SK-N-MC (cell line): ENCODE data around the gene CPB1.
A peak's percentile ranks its signal among the peaks of the same experiment; 100 is the strongest.

Source experiments
- DNase-seq: peaks from one replicate; pipeline ENCODE4 v3.0.0-alpha.2; 2011; ENCODE audit warnings: low read depth, low spot score
- H3K27ac ChIP-seq: fragments of 200-600 bp; sonication (generic); 2 replicates; pipeline ENCODE4 v1.5.1; 2016; ENCODE audit warnings: mixed run types
- H3K36me3 ChIP-seq: fragments of 200-600 bp; sonication (generic); 2 replicates; pipeline ENCODE4 v1.6.1; 2017; ENCODE audit warnings: antibody characterized with exemption, low read length, mixed read lengths; ENCODE audit not compliant: insufficient read depth
- H3K4me3 ChIP-seq: fragments of 200-600 bp; sonication (generic); 2 replicates; pipeline ENCODE4 v1.5.1; 2016
- H3K9ac ChIP-seq: fragments of 200-600 bp; sonication (generic); 2 replicates; pipeline ENCODE4 v1.8.0; 2017; ENCODE audit warnings: mixed run types, mixed read lengths; ENCODE audit not compliant: insufficient read length
- H3K9me3 ChIP-seq: fragments of 200-600 bp; sonication (generic); 2 replicates; pipeline ENCODE4 v1.6.1; 2017; ENCODE audit warnings: low read depth, mild to moderate bottlenecking, antibody characterized with exemption, low read length, moderate library complexity, mixed read lengths
- EZH2 ChIP-seq: fragments of 200-600 bp; sonication (generic); IDR thresholded peaks from one replicate; pipeline ENCODE4 v1.6.1; 2017; ENCODE audit warnings: antibody characterized with exemption
- FOXP2 ChIP-seq: optimal IDR thresholded peaks from 2 replicates; pipeline ENCODE3; 2011; ENCODE audit warnings: mild to moderate bottlenecking, moderate library complexity; ENCODE audit not compliant: insufficient read depth; ENCODE audit errors: extremely low read length, control extremely low read depth
- POLR2AphosphoS5 ChIP-seq: IDR thresholded peaks from 2 replicates; pipeline ENCODE4 v1.6.1; 2012; ENCODE audit warnings: mild to moderate bottlenecking, low read depth, low read length, borderline replicate concordance

Gene CPB1

GRCh38 chr3:148882288-148882687, 54.7 kb downstream of the CPB1 start:
- H3K36me3 ChIP-seq: no peaks in the 10 kb centered on the region
- no peak for DNase-seq
- no peak overlapping the region for H3K27ac ChIP-seq
- H3K9me3 ChIP-seq: no peaks in the 10 kb centered on the region
- H3K4me3 ChIP-seq: no peak overlapping the region
- TF ChIP-seq POLR2AphosphoS5: no peak
- TF ChIP-seq EZH2: no peak
- TF ChIP-seq FOXP2: no peak
- H3K9ac ChIP-seq: no peak overlapping the region

GRCh38 chr3:148883163-148883562, 55.6 kb downstream of the CPB1 start:
- no peak overlapping the region for H3K27ac ChIP-seq
- H3K9ac ChIP-seq: no peak overlapping the region
- DNase-seq: no peak
- H3K36me3 ChIP-seq: no peaks in the 10 kb centered on the region
- H3K4me3 ChIP-seq: no peak overlapping the region
- no peak for TF ChIP-seq FOXP2
- TF ChIP-seq EZH2: no peak
- no peak for TF ChIP-seq POLR2AphosphoS5
- no peaks in the 10 kb centered on the region for H3K9me3 ChIP-seq

- H3K9me3 ChIP-seq: no peaks in the 10 kb centered on the region
- no peak for DNase-seq
- no peaks in the 10 kb centered on the region for H3K36me3 ChIP-seq
- no peak overlapping the region for H3K4me3 ChIP-seq
- no peak overlapping the region for H3K27ac ChIP-seq
- H3K9ac ChIP-seq: no peak overlapping the region
- TF ChIP-seq EZH2 (no peak), FOXP2 (no peak), POLR2AphosphoS5 (no peak)
Observed at GRCh38 chr3:148884261-148884660, 56.6 kb downstream of the CPB1 start.

GRCh38 chr3:148889828-148890227, 62.2 kb downstream of the CPB1 start:
- DNase-seq: peak; percentile 95
- TF ChIP-seq EZH2 (no peak), POLR2AphosphoS5 (peak; percentile 13; the same call in 1 of the 2 replicates), FOXP2 (no peak)
- Histone ChIP-seq H3K4me3 (peak overlapping the region; percentile 23), H3K9ac (peak overlapping the region; percentile 65), H3K27ac (peak overlapping the region; percentile 96), H3K36me3 (no peaks in the 10 kb centered on the region), H3K9me3 (0 out of 2 replicates have a peak, but pooled peaks cover 2% of the 10 kb centered on the region)

- Histone ChIP-seq H3K36me3 (no peaks in the 10 kb centered on the region), H3K4me3 (no peak overlapping the region), H3K9me3 (0 out of 2 replicates have a peak, but pooled peaks cover 2% of the 10 kb centered on the region), H3K27ac (no peak overlapping the region), H3K9ac (no peak overlapping the region)
- TF ChIP-seq EZH2 (no peak), POLR2AphosphoS5 (no peak), FOXP2 (no peak)
- no peak for DNase-seq
Observed at GRCh38 chr3:148896062-148896461, 68.5 kb downstream of the CPB1 start.

GRCh38 chr3:148901987-148902791, 74.6 kb downstream of the CPB1 start:
- peak overlapping the region; percentile 73 for H3K4me3 ChIP-seq
- peak; percentile 70 for DNase-seq
- no peaks in the 10 kb centered on the region for H3K9me3 ChIP-seq
- H3K9ac ChIP-seq: peak overlapping the region; percentile 84
- TF ChIP-seq POLR2AphosphoS5 (no peak; the same call in 1 of the 2 replicates), FOXP2 (no peak)
- no peaks in the 10 kb centered on the region for H3K36me3 ChIP-seq
- H3K27ac ChIP-seq: peak overlapping the region; percentile 100

- Histone ChIP-seq H3K4me3 (peak overlapping the region; percentile 73), H3K9me3 (no peaks in the 10 kb centered on the region), H3K36me3 (no peaks in the 10 kb centered on the region), H3K27ac (peak overlapping the region; percentile 100), H3K9ac (peak overlapping the region; percentile 84)
- no peak for DNase-seq
- no peak for TF ChIP-seq POLR2AphosphoS5
- TF ChIP-seq FOXP2: no peak
- no peak for TF ChIP-seq EZH2
Observed at GRCh38 chr3:148903022-148903442, 75.4 kb downstream of the CPB1 start.

GRCh38 chr3:148903941-148904340, 76.3 kb downstream of the CPB1 start:
- no peak overlapping the region for H3K4me3 ChIP-seq
- TF ChIP-seq EZH2 (no peak), POLR2AphosphoS5 (no peak), FOXP2 (no peak)

More at GRCh38 chr3:148903941-148904340, 76.3 kb downstream of the CPB1 start:
- peak overlapping the region; percentile 4 for H3K9ac ChIP-seq
- H3K27ac ChIP-seq: peak overlapping the region; percentile 100
- H3K36me3 ChIP-seq: no peaks in the 10 kb centered on the region
- no peaks in the 10 kb centered on the region for H3K9me3 ChIP-seq
- DNase-seq: no peak
